Stomach (tissue), 4 donors: ENCODE measurements around the gene KDM3A.

ENCODE experiments used
- CTCF ChIP-seq, 7 experiments: fragments of 450-650 bp in 4 of 7; fragments of 200-600 bp in 3 of 7; sonication (generic) in 3 of 7; IDR thresholded peaks; one replicate each; pipeline ENCODE4 v1.5.1; 2016 to 2019; ENCODE audit warnings: antibody characterized with exemption in 7 of 7, control low read depth in 2 of 7, mild to moderate bottlenecking in 1 of 7
- POLR2A ChIP-seq, 4 donors: fragments of 450-650 bp; IDR thresholded peaks; one replicate each; pipeline ENCODE4 v1.6.1; 2016; ENCODE audit warnings: antibody characterized with exemption in 4 of 4, control low read depth in 2 of 4, mild to moderate bottlenecking in 1 of 4, moderate library complexity in 1 of 4
- POLR2AphosphoS5 ChIP-seq, 3 donors: sonication (generic); formaldehyde crosslinking; IDR thresholded peaks; one replicate each; pipeline ENCODE4 v1.6.1; 2016; ENCODE audit warnings: antibody characterized with exemption in 3 of 3

- TF ChIP-seq CTCF (IDR thresholded peaks at IDR 0.05) (no peak), POLR2A (IDR thresholded peaks at IDR 0.05) (no peak), POLR2AphosphoS5 (IDR thresholded peaks at IDR 0.05) (no peak)
These were observed 59.3 kb downstream of the KDM3A start for GRCh38 chr2:86500325-86501083.
